OCI-LY3 (cell line): ENCODE results near the gene FITM2.
"Not testable (repeated sequence)": the region's sequence is repeated elsewhere in the genome, so short reads cannot be mapped to it uniquely, and the experiment has no call there.

ENCODE experiments used
- CTCF ChIP-seq: fragments of 200-600, 300-600 bp; sonication (generic); IDR thresholded peaks from 2 replicates; pipeline ENCODE4 v1.5.1; 2014; ENCODE audit warnings: antibody characterized with exemption, low read length, low read depth
- EZH2phosphoT487 ChIP-seq: fragments of 200-600 bp; shearing (Covaris generic); IDR thresholded peaks from 2 replicates; pipeline ENCODE4 v1.6.1; 2018; ENCODE audit warnings: antibody characterized with exemption, mixed run types, low read depth

- TF ChIP-seq CTCF, EZH2phosphoT487: not testable (repeated sequence)
Observed at GRCh38 chr20:44345941-44346340, 34.9 kb upstream of the FITM2 start.
